ENCODE results near the gene CBX8.

Gene CBX8

DNA sequence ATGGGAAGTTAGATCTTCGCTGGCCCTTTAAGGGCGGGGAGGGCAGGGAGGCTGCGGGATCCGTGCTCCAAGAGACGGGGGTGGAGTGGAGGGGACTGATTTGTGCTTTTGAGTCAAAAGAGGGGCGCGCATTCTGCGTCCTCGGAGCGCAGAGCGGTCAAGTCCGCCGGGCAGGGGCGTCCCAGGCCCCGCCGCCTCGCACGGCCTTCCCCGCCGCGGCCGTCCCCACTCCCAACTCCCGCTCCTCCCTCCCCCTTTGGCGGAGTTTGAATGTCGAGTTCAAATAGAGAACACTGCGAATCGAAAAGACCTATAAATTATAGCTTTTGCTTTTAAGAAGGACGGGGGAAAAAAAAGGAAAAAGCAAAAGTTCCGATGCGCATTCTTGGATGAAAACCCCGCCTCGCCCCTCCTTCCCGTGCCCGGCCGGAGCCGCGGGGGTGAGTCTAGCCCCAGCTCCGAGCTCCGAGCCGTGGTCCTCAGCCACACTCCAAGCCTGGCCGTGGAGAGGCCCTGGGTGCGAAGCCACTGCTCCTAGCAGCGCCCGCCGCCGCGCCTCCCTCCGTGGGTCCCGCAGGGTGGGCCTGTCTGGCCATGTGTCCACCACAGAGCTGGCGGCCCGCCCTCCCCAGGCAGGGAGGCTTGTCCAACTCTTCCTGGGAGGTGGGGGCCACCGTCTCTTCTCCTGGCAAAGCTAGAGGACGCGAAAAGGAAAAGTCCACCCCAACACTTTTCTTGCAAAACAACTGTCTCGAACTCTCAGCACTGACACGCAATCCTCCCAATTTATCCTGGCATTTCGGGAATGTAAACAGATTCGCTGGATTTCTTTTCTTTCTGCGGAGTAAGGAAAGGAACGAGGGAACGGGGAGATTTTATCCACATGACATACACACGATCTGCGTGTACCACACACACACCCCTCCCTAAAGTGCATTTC lies 3.6 kb downstream of the CBX8 start:
- no peak for DNase-seq (ENCODE audit: low read depth)

- no peak for DNase-seq (ENCODE audit: low read depth)
Observed at GRCh38 chr17:79792341-79792871, 4.5 kb downstream of the CBX8 start.

DNA sequence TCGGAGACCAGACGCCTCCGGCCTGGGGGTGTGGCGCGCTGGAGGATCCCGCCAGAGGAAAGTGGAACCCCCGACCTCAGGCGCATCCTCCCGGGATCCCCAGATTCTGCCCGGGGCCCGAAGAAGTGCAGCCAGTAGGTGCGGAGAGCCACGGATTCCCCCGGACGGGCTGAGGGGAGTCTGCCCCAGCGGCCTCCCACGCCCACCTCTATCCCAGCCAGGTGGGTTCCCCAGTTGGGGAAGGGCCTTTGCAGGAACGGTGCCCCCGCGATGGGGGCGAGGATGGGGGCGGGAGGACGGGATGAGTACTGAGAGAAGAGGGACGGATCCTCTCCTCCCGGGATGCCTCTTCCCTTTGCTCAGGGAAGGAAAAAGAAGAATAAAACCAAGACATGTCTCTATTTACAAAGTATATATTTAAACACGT lies 5.1 kb downstream of the CBX8 start:
- DNase-seq (ENCODE audit: low read depth) = no peak

GRCh38 chr17:79790805-79791734 lies 5.8 kb downstream of the CBX8 start:
- DNase-seq (ENCODE audit: low read depth) = no peak

- no peak for DNase-seq (ENCODE audit: low read depth)
Observed at GRCh38 chr17:79789943-79790804, 6.7 kb downstream of the CBX8 start.

- DNase-seq (ENCODE audit: low read depth) = no peak
Observed at GRCh38 chr17:79788989-79789942, 7.6 kb downstream of the CBX8 start.

DNA sequence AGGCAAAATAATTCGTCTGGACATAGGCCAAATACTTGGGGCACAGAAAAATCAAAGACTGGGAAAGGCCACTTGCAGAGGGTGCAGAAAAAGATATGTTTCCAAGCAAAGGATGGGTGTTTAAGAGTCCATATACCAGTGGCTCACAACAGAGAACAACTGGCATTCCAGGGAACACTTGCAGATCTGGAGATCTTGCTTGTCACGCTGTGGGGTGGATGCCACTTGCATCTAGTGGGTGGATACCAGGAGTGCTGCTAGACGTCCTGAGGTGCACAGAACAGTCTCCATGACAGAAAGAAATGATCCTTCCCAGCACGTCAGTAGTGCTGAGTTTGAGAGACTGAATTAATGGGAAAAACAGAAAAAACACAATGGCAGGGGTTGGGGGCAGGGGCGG lies 8.4 kb downstream of the CBX8 start:
- DNase-seq (ENCODE audit: low read depth) = no peak

DNA sequence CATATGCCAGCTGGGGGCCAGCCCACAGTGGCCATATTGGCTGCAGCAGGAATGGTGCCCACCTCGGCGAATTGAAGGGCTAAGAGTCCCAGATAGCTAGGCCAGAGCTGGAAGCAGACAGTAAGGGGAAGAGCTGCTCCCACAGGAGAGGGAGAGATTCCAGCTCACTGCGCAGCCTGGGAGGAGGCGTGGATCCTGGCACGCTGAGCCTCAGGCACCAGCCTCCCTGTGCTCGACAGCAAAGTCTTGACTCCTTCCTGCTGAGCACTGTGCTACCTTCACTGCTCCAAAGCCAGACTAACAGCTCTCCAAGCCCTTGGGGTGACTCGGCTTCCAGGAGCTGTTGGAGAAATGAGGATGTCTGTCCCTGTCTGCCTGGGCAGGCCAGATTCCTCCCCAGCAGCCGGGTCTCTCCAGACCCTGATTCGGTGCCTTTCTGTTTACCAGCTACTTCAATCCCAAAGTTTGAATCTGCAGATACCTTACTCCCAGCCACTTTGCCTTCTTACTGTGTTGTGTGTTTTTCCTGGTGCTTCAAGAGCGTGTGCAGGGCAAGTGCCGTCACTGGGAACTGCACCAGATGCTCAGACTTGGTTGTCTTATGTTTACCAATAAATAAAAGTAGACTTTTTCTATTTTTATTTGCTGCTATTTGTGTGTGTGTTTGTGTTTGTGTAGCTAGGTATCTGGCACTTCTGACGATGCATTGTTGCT lies 9.8 kb downstream of the CBX8 start:
- DNase-seq (ENCODE audit: low read depth) = no peak

DNA sequence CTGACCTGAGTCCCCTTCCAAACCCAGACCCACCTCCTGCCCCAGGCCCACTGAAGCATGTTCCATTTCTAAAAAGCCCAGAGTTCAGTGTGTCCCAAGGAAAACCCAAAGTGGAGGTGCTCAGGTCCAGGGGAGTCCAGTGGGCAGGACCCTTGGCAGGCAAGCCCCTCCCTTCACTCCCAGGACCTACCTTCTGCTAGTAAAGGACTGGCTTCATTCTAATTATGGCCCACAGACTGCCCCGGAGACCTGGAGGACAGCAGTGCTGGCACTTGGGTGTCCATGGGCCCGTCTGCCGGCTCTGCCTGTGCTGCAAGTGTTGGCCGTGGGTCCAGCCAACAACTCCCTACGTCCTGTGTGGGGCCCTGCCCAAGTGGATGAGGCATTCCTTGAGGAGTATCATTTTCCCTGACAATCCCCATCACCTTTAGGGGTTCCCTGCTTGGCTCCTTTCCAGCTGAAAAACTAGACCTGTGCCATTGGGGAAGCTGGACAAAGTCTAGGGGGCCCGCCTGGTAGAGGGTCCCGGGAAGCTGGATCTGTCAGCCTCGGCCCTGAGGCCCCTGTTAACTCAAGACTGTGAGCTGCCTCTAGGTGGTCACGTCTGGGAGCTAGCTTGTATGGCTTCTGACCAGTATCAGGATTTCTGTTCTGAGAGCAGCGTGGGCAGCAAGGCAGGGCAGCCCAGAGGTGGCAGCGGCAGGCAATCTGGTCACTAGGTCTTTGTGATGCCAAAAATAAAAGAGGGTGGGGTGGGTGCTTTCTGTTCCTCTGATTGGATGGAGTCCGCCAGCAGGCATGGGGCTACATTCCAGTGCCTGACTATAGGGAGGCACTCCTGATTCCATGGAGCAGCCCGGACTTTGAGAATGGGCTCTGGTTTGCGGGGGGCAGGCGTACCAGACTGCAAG lies 10.7 kb downstream of the CBX8 start:
- DNase-seq (ENCODE audit: low read depth) = no peak

DNA sequence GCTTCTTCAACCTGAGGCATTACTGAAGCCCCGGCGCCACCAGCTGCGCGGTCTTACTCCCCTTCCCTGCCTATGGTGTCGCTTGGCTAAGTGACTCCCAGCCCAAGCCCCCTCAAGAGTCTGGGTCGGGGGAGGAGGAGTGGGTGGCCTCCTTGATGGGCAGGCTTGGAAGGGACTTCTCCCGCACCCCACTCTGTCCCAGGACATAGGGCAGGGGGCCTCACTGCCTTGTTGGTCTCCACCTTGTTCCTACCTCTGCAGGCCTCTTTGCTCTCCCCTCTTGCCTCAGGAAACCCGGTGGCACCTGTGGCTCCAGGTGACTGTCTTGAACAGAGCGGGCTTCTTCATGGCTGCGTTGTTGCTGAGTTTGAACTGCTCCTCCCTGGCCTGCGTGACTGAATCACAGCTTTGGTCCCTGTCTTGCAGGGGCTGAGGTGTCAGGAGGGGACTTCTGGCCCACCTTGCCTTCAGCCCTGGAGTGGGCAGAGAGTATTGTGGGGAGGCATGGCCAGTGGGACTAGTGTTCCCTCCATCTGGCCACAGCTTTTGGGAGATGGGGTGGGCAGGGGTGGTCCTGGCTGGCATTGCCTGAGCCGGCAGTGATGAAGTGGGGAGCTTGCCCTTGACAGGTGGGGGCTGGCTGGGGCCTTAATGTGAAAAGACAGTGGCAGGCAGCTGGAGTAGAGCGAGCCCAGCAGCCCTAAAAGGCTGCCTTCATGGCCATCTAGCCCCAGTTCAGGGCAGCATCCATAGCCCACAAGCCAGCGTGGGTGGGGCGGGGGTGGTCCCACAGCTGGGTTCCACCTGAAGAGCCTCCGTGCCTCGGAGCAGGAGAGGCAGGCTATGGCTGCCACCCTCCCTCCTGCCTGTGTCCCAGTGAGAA lies 11.6 kb downstream of the CBX8 start:
- no peak for DNase-seq (ENCODE audit: low read depth)

GRCh38 chr17:79784353-79785016 lies 12.4 kb downstream of the CBX8 start:
- no peak for DNase-seq (ENCODE audit: low read depth)

DNA sequence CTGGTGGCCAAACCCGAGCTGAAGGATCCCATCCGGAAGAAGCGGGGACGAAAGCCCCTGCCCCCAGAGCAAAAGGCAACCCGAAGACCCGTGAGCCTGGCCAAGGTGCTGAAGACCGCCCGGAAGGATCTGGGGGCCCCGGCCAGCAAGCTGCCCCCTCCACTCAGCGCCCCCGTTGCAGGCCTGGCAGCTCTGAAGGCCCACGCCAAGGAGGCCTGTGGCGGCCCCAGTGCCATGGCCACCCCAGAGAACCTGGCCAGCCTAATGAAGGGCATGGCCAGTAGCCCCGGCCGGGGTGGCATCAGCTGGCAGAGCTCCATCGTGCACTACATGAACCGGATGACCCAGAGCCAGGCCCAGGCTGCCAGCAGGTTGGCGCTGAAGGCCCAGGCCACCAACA lies 13.0 kb downstream of the CBX8 start:
- no peak for DNase-seq (ENCODE audit: low read depth)

GRCh38 chr17:79781736-79782575 lies 14.9 kb downstream of the CBX8 start:
- no peak for DNase-seq (ENCODE audit: low read depth)

DNA sequence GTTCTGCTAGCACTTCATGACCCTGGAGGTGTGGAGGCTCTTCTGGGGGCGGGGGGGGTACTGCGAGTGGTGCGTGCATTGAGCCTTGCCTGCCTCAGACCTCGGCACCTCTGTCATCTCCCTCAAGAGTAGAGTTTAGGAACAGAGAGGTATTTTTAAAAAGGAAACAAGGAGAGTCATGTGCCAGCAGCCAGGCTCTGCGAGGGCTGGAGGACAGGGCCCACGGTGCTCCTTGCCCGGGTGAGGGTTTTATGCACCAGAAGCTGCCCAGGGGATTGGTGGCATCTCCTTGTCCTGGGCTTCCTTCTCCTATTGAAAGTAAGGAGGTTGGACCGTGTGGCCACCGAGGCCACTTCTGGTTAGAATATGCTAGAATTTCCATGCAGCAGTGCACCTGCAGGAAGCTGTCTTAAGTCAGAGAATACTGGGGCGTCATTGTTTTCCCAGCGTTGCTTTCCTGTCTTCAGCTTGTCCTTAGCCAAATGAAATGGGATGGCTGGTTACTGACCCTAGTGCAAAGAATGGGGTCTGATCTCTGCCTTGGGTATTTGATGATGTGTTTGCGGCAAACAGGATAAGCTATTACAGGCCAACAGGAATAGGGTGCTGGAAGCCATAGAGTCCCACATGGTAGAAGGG lies 15.7 kb downstream of the CBX8 start:
- DNase-seq (ENCODE audit: low read depth) = no peak

- DNase-seq (ENCODE audit: low read depth) = no peak
Observed at GRCh38 chr17:79779661-79780365, 17.1 kb downstream of the CBX8 start.

Data from activated T-helper 9 cell treated with anti-CD3 and anti-CD28 coated beads, Interleukin-2, amount 50 U/mL, for 16 hours (primary cell).